ENCODE results near the gene VAMP5.
"Not testable (repeated sequence)": the region's sequence is repeated elsewhere in the genome, so short reads cannot be mapped to it uniquely, and the experiment has no call there.

The VAMP5 gene

GRCh38 chr2:85550486-85550885, 33.7 kb upstream of the VAMP5 start:
- no peak for DNase-seq (ENCODE audit: low read depth)

- peak; percentile 66 for DNase-seq (ENCODE audit: low read depth)
Measured at GRCh38 chr2:85551698-85552678, 32.2 kb upstream of the VAMP5 start.

- no peak for DNase-seq (ENCODE audit: low read depth)
Measured at GRCh38 chr2:85553184-85553583, 31.0 kb upstream of the VAMP5 start.

GRCh38 chr2:85554980-85555612, 29.1 kb upstream of the VAMP5 start:
- DNase-seq (ENCODE audit: low read depth) = no peak

- DNase-seq (ENCODE audit: low read depth) = no peak
Measured at GRCh38 chr2:85557130-85557529, 27.1 kb upstream of the VAMP5 start.

- DNase-seq (ENCODE audit: low read depth) = no peak
Measured at GRCh38 chr2:85558160-85558559, 26.1 kb upstream of the VAMP5 start.

GRCh38 chr2:85560403-85560726, 23.9 kb upstream of the VAMP5 start:
- not testable (repeated sequence) for DNase-seq (ENCODE audit: low read depth)

- DNase-seq (ENCODE audit: low read depth) = no peak
Measured at GRCh38 chr2:85560812-85561279, 23.4 kb upstream of the VAMP5 start.

- DNase-seq (ENCODE audit: low read depth) = peak; percentile 95
Measured at GRCh38 chr2:85561280-85562212, 22.7 kb upstream of the VAMP5 start, which contains the start of gene GGCX. Gene GGCX (minus strand): TSS chr2:85561493. CDS start chr2:85561428, 65 bp downstream.

GRCh38 chr2:85564144-85564563, 20.1 kb upstream of the VAMP5 start:
- no peak for DNase-seq (ENCODE audit: low read depth)

- DNase-seq (ENCODE audit: low read depth) = no peak
Measured at GRCh38 chr2:85566265-85566664, 18.0 kb upstream of the VAMP5 start.

GRCh38 chr2:85575739-85576138, 8.5 kb upstream of the VAMP5 start:
- DNase-seq (ENCODE audit: low read depth) = no peak

GRCh38 chr2:85577063-85577385, 7.2 kb upstream of the VAMP5 start:
- DNase-seq (ENCODE audit: low read depth) = no peak

- peak; percentile 41 for DNase-seq (ENCODE audit: low read depth)
Measured at GRCh38 chr2:85577386-85578242, 6.6 kb upstream of the VAMP5 start, which contains the start of gene VAMP8. Gene VAMP8 (plus strand): TSS chr2:85577586. CDS start chr2:85577647, 61 bp downstream.

- no peak for DNase-seq (ENCODE audit: low read depth)
Measured at GRCh38 chr2:85578243-85579180, 5.7 kb upstream of the VAMP5 start.

GRCh38 chr2:85579266-85579935, 4.8 kb upstream of the VAMP5 start:
- no peak for DNase-seq (ENCODE audit: low read depth)

- DNase-seq (ENCODE audit: low read depth) = no peak
Measured at GRCh38 chr2:85580206-85580605, 4.0 kb upstream of the VAMP5 start.

- no peak for DNase-seq (ENCODE audit: low read depth)
Measured at GRCh38 chr2:85582492-85582891, 1.7 kb upstream of the VAMP5 start.

GRCh38 chr2:85583667-85584353, 421 bp upstream of the VAMP5 start:
- DNase-seq (ENCODE audit: low read depth) = no peak

Data from stimulated activated CD8-positive, alpha-beta memory T cell treated with anti-CD3 and anti-CD28 coated beads, Interleukin-12 subunit alpha, Interleukin-12 subunit beta, amount 100 ng/mL, for 4 hours (primary cell).